Parathyroid adenoma (tissue), 2 donors: Measurements from ENCODE around the gene TNNC2.
A peak's percentile ranks its signal among the peaks of the same experiment; 100 is the strongest.

Source experiments
- H2AFZ ChIP-seq: fragments of 300-600 bp; sonication (generic); one replicate; pipeline ENCODE4 v1.7.0; 2017; ENCODE audit warnings: antibody characterized with exemption, mild to moderate bottlenecking
- H3K27ac ChIP-seq: fragments of 300-600 bp; sonication (generic); one replicate; pipeline ENCODE4 v1.7.0; 2017
- H3K27me3 ChIP-seq: fragments of 300-600 bp; sonication (generic); one replicate; pipeline ENCODE4 v1.7.0; 2017; ENCODE audit warnings: low read length; ENCODE audit not compliant: control insufficient read depth, insufficient read depth
- H3K36me3 ChIP-seq: fragments of 300-600 bp; sonication (generic); one replicate; pipeline ENCODE4 v1.7.0; 2017; ENCODE audit warnings: low read length; ENCODE audit not compliant: control insufficient read depth, insufficient read depth
- H3K4me1 ChIP-seq: fragments of 300-600 bp; sonication (generic); one replicate; pipeline ENCODE4 v1.7.0; 2017; ENCODE audit warnings: control low read depth
- H3K4me2 ChIP-seq: fragments of 300-600 bp; sonication (generic); one replicate; pipeline ENCODE4 v1.7.0; 2017; ENCODE audit warnings: low read length
- H3K4me3 ChIP-seq: fragments of 300-600 bp; sonication (generic); one replicate; pipeline ENCODE4 v1.7.0; 2017; ENCODE audit warnings: low read depth, low read length
- H3K79me2 ChIP-seq: fragments of 300-600 bp; sonication (generic); one replicate; pipeline ENCODE4 v1.7.0; 2017; ENCODE audit warnings: control low read depth
- H3K9ac ChIP-seq: fragments of 300-600 bp; sonication (generic); one replicate; pipeline ENCODE4 v1.7.0; 2017; ENCODE audit warnings: mild to moderate bottlenecking
- H3K9me3 ChIP-seq: fragments of 300-600 bp; sonication (generic); one replicate; pipeline ENCODE4 v1.7.0; 2017; ENCODE audit warnings: low read length; ENCODE audit not compliant: control insufficient read depth
- TF ChIP-seq, protein P1 (sequence below): fragments of 300-600 bp; sonication (generic); IDR thresholded peaks from one replicate; pipeline ENCODE4 v1.7.0; 2017; ENCODE audit warnings: antibody characterized with exemption, mild to moderate bottlenecking
- donor health status: primary hyperparathyroidism.

Gene TNNC2

DNA sequence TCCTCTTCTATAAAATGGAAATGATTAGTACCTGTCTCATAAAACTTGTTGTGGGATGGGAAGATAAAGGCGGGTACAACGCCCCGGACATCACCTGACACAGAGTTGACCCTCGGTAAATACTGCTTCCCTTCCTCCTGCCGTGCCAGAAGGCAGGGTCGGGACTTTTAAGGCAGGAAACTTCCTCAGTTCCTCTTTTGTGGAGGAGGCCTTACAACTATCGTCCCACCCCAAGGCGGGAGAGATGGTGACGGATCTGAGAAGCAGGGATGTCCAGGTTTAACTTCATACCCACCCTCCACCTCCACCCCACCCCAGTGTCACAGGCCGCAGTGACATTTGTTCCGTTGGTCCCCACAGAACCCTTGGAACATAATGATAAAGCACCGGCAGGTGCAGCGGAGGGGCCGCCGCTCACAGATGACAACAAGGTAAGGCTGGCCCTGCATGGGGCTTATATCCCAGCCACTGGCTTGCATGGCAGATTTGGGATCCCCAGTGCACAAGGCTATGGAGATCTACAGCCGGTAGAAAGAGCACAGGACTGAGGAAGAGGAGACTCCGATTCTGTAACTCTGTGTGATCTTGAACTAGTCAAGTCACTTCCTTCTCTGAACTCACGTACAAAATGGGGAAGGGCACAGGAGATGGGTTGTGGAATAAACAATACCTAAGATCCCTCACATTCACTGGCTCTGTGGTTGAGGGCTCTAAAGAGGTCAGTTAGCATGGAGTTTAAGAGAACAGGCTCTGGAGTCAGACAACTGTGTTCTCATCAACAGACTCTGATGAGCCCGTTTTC is 34.6 kb downstream of the TNNC2 start:
- Histone ChIP-seq H3K9ac (peak overlapping the region; percentile 77), H3K27ac (peak overlapping the region; percentile 72), H3K9me3 (no peaks in the 10 kb centered on the region), H3K4me1 (peaks cover 6% of the 10 kb centered on the region), H3K4me3 (peak overlapping the region; percentile 95), H3K27me3 (no peaks in the 10 kb centered on the region), H3K79me2 (no peaks in the 10 kb centered on the region), H3K36me3 (no peaks in the 10 kb centered on the region), H2AFZ (peak overlapping the region; percentile 93), H3K4me2 (peak overlapping the region; percentile 96)
- TF ChIP-seq, protein P1, sequence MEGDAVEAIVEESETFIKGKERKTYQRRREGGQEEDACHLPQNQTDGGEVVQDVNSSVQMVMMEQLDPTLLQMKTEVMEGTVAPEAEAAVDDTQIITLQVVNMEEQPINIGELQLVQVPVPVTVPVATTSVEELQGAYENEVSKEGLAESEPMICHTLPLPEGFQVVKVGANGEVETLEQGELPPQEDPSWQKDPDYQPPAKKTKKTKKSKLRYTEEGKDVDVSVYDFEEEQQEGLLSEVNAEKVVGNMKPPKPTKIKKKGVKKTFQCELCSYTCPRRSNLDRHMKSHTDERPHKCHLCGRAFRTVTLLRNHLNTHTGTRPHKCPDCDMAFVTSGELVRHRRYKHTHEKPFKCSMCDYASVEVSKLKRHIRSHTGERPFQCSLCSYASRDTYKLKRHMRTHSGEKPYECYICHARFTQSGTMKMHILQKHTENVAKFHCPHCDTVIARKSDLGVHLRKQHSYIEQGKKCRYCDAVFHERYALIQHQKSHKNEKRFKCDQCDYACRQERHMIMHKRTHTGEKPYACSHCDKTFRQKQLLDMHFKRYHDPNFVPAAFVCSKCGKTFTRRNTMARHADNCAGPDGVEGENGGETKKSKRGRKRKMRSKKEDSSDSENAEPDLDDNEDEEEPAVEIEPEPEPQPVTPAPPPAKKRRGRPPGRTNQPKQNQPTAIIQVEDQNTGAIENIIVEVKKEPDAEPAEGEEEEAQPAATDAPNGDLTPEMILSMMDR, result no peak

DNA sequence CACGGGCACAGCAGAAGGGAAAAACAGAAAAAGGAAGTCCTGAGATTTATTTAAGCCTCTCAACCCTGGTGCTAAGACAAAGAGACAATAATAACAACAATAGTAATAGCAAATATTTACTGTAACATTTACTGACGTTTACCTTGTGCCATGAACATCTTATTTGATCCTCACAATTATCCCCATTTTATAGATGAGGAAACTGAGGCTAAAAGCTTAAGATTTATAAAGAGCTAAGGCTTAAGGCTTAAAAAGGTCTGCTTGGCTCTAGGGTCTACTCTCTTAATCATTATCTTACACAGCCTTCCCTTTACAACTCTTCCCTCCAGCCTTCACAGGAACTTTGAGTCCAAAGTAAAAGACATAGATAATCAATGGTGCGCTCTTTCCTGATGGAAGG is 38.8 kb downstream of the TNNC2 start:
- no peaks in the 10 kb centered on the region for H3K36me3 ChIP-seq
- H3K4me3 ChIP-seq, result no peak overlapping the region
- H3K27ac ChIP-seq, result no peak overlapping the region
- H3K4me1 ChIP-seq, result peaks cover 11% of the 10 kb centered on the region
- no peak overlapping the region for H3K9ac ChIP-seq
- H3K9me3 ChIP-seq, result no peaks in the 10 kb centered on the region
- H3K27me3 ChIP-seq, result no peaks in the 10 kb centered on the region
- no peaks in the 10 kb centered on the region for H3K79me2 ChIP-seq
- H3K4me2 ChIP-seq, result no peak overlapping the region
- H2AFZ ChIP-seq, result no peak overlapping the region
- TF ChIP-seq, protein P1, result no peak

DNA sequence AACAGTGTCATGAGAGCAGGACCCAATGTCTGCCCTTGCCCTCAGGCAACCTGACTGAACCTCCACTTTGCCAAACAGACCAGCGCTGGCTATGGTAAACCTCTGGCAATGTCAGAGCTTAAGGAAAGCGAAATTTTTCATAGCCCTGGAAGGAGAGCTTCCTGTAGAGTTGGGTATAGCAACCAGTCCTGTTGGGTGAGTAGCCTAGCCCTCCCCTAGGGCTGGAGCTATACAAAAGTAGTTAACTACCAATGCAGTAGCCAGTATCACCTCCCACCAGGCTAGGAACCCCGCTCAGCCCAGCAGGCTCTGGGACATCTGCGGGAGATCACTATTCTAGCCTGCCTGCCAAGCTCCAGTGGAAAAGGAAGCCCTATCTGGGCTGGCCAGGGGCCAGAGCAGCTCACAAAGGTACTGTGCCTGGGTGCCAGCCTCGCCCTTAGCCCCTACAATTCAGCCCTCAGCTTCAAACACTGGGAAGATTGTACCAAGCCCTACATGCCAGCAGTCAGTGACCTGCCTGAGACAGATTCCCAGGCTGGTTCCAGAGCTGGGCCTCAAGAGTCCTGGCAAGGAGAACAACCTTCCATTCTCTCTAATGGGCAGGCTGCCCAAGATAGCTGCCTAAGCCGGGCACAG is 43.3 kb downstream of the TNNC2 start:
- peak overlapping the region; percentile 36 for H3K27ac ChIP-seq
- H3K9ac ChIP-seq, result no peak overlapping the region

DNA sequence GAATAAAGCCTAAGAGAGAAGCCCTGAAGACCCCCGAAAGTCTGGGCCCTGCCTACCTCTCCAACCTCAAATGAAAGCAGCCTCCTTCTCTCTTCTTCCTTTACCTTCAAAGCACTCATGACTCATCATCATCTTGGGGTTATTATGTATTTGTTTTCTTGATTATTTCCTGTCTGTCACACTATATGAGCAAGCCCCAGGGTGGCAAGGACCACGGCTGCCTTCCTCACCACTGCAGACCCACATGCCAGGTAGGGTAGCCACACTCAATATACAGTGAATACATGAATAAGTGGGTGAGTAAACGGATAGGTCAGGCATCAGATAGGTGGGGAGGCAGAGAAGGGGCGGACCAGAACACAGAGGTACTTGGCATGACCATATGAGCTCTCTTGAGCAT is 44.2 kb downstream of the TNNC2 start:
- no peaks in the 10 kb centered on the region for H3K9me3 ChIP-seq
- TF ChIP-seq, protein P1, result no peak
- H3K4me1 ChIP-seq, result peaks cover 5% of the 10 kb centered on the region
- H3K27me3 ChIP-seq, result no peaks in the 10 kb centered on the region
- H3K9ac ChIP-seq, result no peak overlapping the region
- no peak overlapping the region for H2AFZ ChIP-seq
- no peak overlapping the region for H3K4me3 ChIP-seq
- no peak overlapping the region for H3K4me2 ChIP-seq
- H3K27ac ChIP-seq, result no peak overlapping the region
- H3K36me3 ChIP-seq, result no peaks in the 10 kb centered on the region
- H3K79me2 ChIP-seq, result no peaks in the 10 kb centered on the region

More for the DNA sequence above, 43.3 kb downstream of the TNNC2 start:
- no peaks in the 10 kb centered on the region for H3K9me3 ChIP-seq
- H3K79me2 ChIP-seq, result no peaks in the 10 kb centered on the region
- H3K4me3 ChIP-seq, result no peak overlapping the region
- H2AFZ ChIP-seq, result peak overlapping the region; percentile 84
- H3K4me1 ChIP-seq, result peaks cover 5% of the 10 kb centered on the region
- no peaks in the 10 kb centered on the region for H3K36me3 ChIP-seq
- H3K27me3 ChIP-seq, result no peaks in the 10 kb centered on the region
- TF ChIP-seq, protein P1, result no peak
- H3K4me2 ChIP-seq, result no peak overlapping the region
